HCT116 (cell line): ENCODE data around the gene ARCN1.

Experiments
- CTCF ChIP-seq, 3 experiments: fragments of 200-600 bp in 1 of 3; sonication (generic) in 1 of 3; IDR thresholded peaks in 2 of 3; conservative IDR thresholded peaks in 1 of 3; 2 replicates each; pipeline ENCODE4 v1.5.1; 2012 to 2017; ENCODE audit warnings: low read depth in 2 of 3, low read length in 2 of 3, antibody characterized with exemption in 1 of 3, borderline replicate concordance in 1 of 3, control low read depth in 1 of 3, mild to moderate bottlenecking in 1 of 3, mixed read lengths in 1 of 3, mixed run types in 1 of 3, moderate library complexity in 1 of 3; ENCODE audit not compliant: insufficient read depth in 1 of 3
- POLR2A ChIP-seq: IDR thresholded peaks from 2 replicates; pipeline ENCODE4 v1.7.0; 2011; ENCODE audit warnings: borderline replicate concordance; ENCODE audit not compliant: insufficient read depth, insufficient read length; ENCODE audit errors: extremely low read depth
- POLR2AphosphoS5 ChIP-seq: IDR thresholded peaks from 2 replicates; pipeline ENCODE4 v1.6.1; 2011; ENCODE audit warnings: mild to moderate bottlenecking, low read depth, low read length, moderate library complexity
- ZBTB33 ChIP-seq: IDR thresholded peaks from 2 replicates; pipeline ENCODE4 v1.6.1; 2011; ENCODE audit warnings: mild to moderate bottlenecking, low read length, moderate library complexity; ENCODE audit not compliant: insufficient replicate concordance; ENCODE audit errors: extremely low read depth

- TF ChIP-seq CTCF (IDR thresholded peaks at IDR 0.05 in 2 of 3, conservative IDR thresholded peaks at IDR 0.05 in 1 of 3; ENCODE audit: borderline replicate concordance in 1 of 3, insufficient read depth in 1 of 3, low read depth in 2 of 3, low read length in 2 of 3): no peak
- no peak for TF ChIP-seq POLR2AphosphoS5
- TF ChIP-seq ZBTB33: no peak
- TF ChIP-seq POLR2A: no peak
These were observed 25.3 kb downstream of the ARCN1 start for GRCh38 chr11:118597556-118597955.
